ENCODE measurements around the gene SPP2. TPM values are rescaled to one million over a fixed set of nuclear protein-coding genes. Genes with fewer than 3 reads are reported as not detected.

Gene SPP2
- total RNA-seq, 1 experiment from 2014 or later, result not detected

GRCh38 chr2:234032279-234032856 lies 18.1 kb upstream of the SPP2 start (continued):
- TF ChIP-seq, protein P1, sequence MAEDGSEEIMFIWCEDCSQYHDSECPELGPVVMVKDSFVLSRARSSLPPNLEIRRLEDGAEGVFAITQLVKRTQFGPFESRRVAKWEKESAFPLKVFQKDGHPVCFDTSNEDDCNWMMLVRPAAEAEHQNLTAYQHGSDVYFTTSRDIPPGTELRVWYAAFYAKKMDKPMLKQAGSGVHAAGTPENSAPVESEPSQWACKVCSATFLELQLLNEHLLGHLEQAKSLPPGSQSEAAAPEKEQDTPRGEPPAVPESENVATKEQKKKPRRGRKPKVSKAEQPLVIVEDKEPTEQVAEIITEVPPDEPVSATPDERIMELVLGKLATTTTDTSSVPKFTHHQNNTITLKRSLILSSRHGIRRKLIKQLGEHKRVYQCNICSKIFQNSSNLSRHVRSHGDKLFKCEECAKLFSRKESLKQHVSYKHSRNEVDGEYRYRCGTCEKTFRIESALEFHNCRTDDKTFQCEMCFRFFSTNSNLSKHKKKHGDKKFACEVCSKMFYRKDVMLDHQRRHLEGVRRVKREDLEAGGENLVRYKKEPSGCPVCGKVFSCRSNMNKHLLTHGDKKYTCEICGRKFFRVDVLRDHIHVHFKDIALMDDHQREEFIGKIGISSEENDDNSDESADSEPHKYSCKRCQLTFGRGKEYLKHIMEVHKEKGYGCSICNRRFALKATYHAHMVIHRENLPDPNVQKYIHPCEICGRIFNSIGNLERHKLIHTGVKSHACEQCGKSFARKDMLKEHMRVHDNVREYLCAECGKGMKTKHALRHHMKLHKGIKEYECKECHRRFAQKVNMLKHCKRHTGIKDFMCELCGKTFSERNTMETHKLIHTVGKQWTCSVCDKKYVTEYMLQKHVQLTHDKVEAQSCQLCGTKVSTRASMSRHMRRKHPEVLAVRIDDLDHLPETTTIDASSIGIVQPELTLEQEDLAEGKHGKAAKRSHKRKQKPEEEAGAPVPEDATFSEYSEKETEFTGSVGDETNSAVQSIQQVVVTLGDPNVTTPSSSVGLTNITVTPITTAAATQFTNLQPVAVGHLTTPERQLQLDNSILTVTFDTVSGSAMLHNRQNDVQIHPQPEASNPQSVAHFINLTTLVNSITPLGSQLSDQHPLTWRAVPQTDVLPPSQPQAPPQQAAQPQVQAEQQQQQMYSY (CRISPR knock-in tag; IDR thresholded peaks at IDR 0.05), result no peak
- TF ChIP-seq MAX (CRISPR knock-in tag; IDR thresholded peaks at IDR 0.05) (no peak), HMGXB4 (CRISPR knock-in tag; IDR thresholded peaks at IDR 0.05) (no peak), HMGA2 (CRISPR knock-in tag; IDR thresholded peaks at IDR 0.05) (no peak), TEAD1 (CRISPR knock-in tag; IDR thresholded peaks at IDR 0.05) (no peak), EMX1 (CRISPR knock-in tag; IDR thresholded peaks at IDR 0.05) (no peak), SP1 (CRISPR knock-in tag; conservative IDR thresholded peaks at IDR 0.05) (no peak), KAT7 (CRISPR knock-in tag; IDR thresholded peaks at IDR 0.05; ENCODE audit: borderline replicate concordance) (no peak), CREB1 (CRISPR knock-in tag; IDR thresholded peaks at IDR 0.05) (no peak)
- TF ChIP-seq, protein P2, sequence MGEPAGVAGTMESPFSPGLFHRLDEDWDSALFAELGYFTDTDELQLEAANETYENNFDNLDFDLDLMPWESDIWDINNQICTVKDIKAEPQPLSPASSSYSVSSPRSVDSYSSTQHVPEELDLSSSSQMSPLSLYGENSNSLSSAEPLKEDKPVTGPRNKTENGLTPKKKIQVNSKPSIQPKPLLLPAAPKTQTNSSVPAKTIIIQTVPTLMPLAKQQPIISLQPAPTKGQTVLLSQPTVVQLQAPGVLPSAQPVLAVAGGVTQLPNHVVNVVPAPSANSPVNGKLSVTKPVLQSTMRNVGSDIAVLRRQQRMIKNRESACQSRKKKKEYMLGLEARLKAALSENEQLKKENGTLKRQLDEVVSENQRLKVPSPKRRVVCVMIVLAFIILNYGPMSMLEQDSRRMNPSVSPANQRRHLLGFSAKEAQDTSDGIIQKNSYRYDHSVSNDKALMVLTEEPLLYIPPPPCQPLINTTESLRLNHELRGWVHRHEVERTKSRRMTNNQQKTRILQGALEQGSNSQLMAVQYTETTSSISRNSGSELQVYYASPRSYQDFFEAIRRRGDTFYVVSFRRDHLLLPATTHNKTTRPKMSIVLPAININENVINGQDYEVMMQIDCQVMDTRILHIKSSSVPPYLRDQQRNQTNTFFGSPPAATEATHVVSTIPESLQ (CRISPR knock-in tag; IDR thresholded peaks at IDR 0.05), result no peak
- TF ChIP-seq, protein P3, sequence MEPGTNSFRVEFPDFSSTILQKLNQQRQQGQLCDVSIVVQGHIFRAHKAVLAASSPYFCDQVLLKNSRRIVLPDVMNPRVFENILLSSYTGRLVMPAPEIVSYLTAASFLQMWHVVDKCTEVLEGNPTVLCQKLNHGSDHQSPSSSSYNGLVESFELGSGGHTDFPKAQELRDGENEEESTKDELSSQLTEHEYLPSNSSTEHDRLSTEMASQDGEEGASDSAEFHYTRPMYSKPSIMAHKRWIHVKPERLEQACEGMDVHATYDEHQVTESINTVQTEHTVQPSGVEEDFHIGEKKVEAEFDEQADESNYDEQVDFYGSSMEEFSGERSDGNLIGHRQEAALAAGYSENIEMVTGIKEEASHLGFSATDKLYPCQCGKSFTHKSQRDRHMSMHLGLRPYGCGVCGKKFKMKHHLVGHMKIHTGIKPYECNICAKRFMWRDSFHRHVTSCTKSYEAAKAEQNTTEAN (CRISPR knock-in tag; IDR thresholded peaks at IDR 0.05), result no peak
- TF ChIP-seq, protein P4, sequence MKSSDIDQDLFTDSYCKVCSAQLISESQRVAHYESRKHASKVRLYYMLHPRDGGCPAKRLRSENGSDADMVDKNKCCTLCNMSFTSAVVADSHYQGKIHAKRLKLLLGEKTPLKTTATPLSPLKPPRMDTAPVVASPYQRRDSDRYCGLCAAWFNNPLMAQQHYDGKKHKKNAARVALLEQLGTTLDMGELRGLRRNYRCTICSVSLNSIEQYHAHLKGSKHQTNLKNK (CRISPR knock-in tag; IDR thresholded peaks at IDR 0.05), result no peak

DNA sequence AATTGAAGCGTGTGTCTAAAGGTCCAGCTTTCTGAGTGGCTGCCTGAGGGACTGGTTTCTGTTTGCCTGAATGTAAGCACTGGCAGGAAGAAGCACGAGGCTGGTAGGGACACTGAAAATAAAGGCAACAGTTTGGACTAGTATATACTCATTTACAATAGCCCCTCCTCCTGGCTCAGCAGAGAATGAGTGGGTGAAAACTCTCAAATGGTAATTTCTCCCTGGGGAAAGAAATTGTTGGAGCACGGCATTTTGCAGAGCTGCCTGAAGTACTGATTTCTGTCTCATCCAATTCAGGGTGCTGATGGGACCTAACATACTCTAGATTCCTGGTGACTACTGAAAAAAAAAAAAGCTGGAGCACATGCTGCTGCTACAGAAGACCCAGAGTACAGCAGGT lies 17.3 kb upstream of the SPP2 start:
- ATAC-seq, result no peak; the same call in 1 of the 2 replicates
- H3K27ac Mint-ChIP-seq, result no peak overlapping the region
- TF ChIP-seq ZNF317 (CRISPR knock-in tag; IDR thresholded peaks at IDR 0.05; ENCODE audit: borderline replicate concordance, low read depth) (no peak), MXD4 (CRISPR knock-in tag; IDR thresholded peaks at IDR 0.05; ENCODE audit: borderline replicate concordance) (no peak), ZNF138 (CRISPR knock-in tag; conservative IDR thresholded peaks at IDR 0.05) (no peak), ATF2 (CRISPR knock-in tag; IDR thresholded peaks at IDR 0.05; ENCODE audit: borderline replicate concordance, low read depth) (no peak), NFYB (CRISPR knock-in tag; conservative IDR thresholded peaks at IDR 0.05; ENCODE audit: low read depth) (no peak), SMAD3 (CRISPR knock-in tag; IDR thresholded peaks at IDR 0.05; ENCODE audit: borderline replicate concordance) (no peak), ESRRA (CRISPR knock-in tag; IDR thresholded peaks at IDR 0.05; ENCODE audit: borderline replicate concordance) (no peak), GTF2I (CRISPR knock-in tag; conservative IDR thresholded peaks at IDR 0.05) (no peak), HMGA2 (CRISPR knock-in tag; IDR thresholded peaks at IDR 0.05) (no peak)
- TF ChIP-seq, protein P4 (CRISPR knock-in tag; IDR thresholded peaks at IDR 0.05), result no peak
- TF ChIP-seq, protein P5, sequence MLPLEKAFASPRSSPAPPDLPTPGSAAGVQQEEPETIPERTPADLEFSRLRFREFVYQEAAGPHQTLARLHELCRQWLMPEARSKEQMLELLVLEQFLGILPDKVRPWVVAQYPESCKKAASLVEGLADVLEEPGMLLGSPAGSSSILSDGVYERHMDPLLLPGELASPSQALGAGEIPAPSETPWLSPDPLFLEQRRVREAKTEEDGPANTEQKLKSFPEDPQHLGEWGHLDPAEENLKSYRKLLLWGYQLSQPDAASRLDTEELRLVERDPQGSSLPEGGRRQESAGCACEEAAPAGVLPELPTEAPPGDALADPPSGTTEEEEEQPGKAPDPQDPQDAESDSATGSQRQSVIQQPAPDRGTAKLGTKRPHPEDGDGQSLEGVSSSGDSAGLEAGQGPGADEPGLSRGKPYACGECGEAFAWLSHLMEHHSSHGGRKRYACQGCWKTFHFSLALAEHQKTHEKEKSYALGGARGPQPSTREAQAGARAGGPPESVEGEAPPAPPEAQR (CRISPR knock-in tag; IDR thresholded peaks at IDR 0.05), result no peak

More for the DNA sequence above, 17.3 kb upstream of the SPP2 start:
- ChIA-PET POLR2A (interaction anchor here (0.6 to 0.7 kb wide), 2 partner anchors 21 to 22 kb away, joined by 5 to 6 read pairs; no protein-coding TSS in a partner anchor), CTCF (interaction anchor here (0.5 kb wide), 1 partner anchor 105 kb away, joined by 4 read pairs; no protein-coding TSS in a partner anchor)
- Mint-ChIP-seq H3K36me3 (peaks cover 5% of the 10 kb centered on the region; the same call in 1 of the 2 replicates), H3K4me1 (no peaks in the 10 kb centered on the region), H3K9me3 (peaks cover 21% of the 10 kb centered on the region), H3K27me3 (ENCODE audit: low read depth) (no peaks in the 10 kb centered on the region; the same call in 1 of the 2 replicates), H3K4me3 (no peak overlapping the region)
- DNase-seq (ENCODE audit: low spot score), result no peak

Data from WTC11 (cell line).